HG03097 (cell line): ENCODE measurements around the gene DGKG.

Experiments used
- ATAC-seq: cut with Tn5 transposase; IDR thresholded peaks from one replicate; pipeline ENCODE4 v1.9.1; 2021; ENCODE audit not compliant: unreplicated experiment, low FRiP score

DGKG gene

GRCh38 chr3:186216900-186217819 is 144.9 kb downstream of the DGKG start:
- ATAC-seq, result no peak

DNA sequence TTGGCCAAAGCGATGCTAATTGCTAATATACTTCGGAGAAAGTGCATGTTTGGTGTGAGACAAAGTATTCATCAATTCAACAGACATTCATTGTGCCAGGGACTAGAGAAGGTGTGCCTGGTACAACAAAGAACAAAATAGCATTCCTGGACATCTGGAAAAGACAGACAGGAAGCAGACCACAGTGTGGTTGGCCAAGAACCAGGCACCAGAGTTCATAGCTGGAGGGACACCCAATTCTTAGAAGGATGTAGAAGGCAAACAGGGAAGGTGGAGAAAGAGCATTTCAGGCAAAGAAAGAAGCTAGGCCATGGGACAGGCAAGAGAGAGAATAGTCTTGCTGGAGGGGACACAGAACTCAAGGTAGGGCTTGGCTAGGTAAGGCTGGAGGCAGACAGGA is 147.4 kb downstream of the DGKG start:
- no peak for ATAC-seq

DNA sequence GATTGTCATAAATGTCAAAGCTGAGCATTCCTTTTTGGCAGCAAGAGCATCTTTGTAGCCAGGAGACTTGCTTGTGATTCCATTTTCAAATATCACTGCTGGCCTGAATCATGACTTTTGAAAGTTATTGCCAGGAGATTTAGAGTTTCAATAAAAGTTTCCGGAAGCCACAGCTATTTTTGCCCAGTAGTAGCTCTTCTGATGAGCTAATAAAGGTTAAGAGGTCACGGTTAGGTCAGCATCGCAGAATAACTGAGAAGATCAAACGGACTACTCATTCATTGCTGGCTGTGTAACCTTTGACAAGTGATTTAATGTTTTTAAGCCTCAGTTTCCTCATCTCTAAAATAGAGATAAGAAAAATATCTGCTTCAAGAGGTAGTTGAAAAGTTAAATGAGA is 148.1 kb downstream of the DGKG start:
- no peak for ATAC-seq

- no peak for ATAC-seq
Observed at GRCh38 chr3:186212611-186213010, 149.4 kb downstream of the DGKG start.

DNA sequence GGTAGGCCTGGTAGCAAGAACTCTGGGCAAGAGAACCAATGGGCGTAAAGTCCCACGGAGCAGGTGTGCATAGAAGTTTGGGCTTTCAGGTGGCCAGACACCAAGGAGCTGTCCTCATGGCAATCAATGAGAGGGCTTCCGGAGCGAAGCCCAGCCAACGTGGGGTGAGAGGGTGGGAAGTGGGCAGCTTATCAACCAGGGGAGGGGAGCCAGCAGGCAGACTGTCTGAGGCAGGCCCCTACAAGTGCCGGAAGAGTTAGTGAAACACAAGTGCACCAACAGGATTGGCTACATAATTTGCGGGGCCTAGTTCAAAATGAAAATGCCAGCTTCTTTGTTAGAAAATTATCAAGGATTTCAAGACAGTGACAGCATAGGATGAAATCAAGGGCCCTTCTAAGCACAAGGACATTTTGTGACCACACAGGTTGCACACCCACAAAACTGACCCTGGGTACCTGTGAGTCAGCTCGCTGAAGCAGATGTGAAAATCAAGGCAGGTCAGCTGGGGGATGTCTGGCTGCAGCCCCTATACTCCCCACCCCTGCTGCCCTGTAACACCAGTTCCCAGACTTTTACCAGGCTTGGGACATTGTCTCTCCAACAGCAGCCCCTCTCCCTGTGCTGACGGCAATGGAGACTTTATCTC is 151.1 kb downstream of the DGKG start:
- no peak for ATAC-seq

DNA sequence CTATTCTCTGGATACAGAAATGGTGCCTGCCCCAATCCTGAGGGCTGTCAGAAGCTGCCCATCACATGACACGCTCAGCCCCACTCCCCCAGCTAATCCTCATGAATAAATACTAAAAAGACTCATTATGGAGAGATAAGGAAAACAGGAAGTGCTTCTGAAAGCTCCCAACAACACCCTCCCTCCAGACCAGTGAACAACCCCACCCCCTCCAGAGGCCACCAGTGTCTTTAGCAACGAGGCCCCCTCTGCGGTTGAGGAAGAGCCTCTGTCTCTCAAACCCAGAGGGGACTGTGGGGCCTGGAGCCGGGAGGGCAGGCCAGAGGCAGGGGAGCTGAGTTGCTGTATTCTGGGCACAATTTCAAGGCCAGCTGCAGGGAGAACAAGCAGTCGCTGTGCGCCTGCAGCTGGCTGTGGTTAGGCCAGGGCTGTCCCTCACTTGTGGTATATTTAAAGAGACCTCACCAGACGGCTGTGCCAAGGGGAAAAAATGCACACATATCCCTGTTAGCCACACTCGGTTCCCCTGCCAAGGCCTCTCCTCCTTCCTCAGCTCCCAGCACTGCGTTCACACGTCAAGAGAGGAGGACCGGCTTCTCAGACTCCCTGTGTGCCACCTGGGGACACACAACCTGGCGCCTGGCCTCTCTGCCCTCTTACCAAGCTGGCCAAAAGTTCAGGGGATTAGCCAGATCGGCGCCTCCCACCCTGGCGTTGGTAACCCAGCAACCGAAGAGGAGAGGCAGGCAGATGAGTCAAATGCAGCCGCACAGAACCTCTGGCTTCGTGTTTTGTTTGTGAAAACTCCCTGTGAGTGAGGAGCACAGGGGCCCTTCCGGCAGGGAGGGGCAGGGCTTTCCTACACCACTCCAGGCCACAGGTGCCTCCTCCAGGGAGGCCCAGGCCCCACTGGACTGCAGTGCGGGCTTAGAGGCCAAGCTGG is 152.0 kb downstream of the DGKG start:
- ATAC-seq, result no peak

GRCh38 chr3:186208296-186208989 is 153.6 kb downstream of the DGKG start:
- no peak for ATAC-seq

DNA sequence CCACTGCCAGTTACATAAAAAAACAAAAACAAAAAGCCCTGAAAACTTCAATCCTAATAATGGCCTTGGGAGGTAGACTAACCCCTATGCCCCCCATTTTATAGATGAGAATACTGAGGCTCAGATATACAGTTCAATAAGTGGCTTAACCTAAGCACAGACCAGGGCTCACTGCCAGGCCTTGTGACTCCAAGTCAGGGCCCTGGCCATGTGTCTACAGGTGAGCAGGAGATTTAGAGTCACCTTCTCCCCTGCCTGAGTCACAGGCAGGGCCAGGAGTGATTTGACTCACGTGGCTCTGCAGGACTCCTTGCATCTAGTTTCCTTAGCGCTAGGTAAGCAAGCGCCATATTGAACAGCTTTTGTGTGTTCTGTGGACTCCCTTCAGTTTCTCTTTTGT is 154.5 kb downstream of the DGKG start:
- ATAC-seq, result no peak

DNA sequence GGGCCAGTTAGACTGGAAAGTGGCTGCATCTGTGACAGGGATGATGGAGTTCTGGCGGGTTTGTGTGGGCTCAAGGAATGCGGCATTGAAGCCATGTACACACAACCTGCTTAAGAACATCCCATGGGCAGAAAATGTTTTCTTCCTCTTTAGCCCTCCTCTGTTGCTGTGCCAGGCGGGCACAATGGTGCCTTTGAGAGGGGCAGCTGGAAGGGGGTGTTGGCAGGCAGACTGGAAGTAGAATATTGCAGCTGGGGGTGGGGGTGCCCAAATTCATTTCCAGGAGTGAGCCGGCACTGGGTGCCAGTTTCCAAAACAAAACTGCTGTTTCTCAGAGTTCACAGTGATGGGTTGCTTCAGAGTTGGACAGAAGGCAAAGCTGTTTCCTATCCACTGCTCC is 161.3 kb downstream of the DGKG start:
- ATAC-seq, result no peak

GRCh38 chr3:186198442-186198841 is 163.6 kb downstream of the DGKG start:
- ATAC-seq, result no peak

- no peak for ATAC-seq
Observed at GRCh38 chr3:186194451-186194811, 167.6 kb downstream of the DGKG start.

- no peak for ATAC-seq
Observed at GRCh38 chr3:186193534-186194450, 168.2 kb downstream of the DGKG start.

DNA sequence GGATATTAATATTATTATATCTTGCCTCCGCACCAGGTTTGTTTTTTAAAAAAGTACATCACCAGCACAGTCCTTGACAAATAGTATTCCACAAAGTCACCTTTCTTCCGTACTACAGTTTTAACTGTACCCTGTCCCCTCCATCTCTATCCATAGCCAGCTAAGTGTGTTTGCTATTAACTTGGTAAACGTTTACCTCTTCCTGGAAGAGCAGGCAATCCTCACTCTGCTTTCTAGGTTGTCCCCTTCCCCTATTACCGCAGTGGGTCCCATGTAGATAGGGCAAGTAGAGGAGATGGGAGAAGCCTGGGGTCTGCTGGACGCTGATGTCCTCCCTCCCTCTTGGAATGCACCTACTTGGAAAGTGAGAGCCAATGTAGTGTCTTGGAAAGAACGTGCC is 169.2 kb downstream of the DGKG start:
- ATAC-seq, result no peak

- ATAC-seq, result no peak
Observed at GRCh38 chr3:186189492-186189891, 172.5 kb downstream of the DGKG start.

- ATAC-seq, result no peak
Observed at GRCh38 chr3:186187401-186188275, 174.4 kb downstream of the DGKG start.

GRCh38 chr3:186185194-186185787 is 176.7 kb downstream of the DGKG start:
- no peak for ATAC-seq

DNA sequence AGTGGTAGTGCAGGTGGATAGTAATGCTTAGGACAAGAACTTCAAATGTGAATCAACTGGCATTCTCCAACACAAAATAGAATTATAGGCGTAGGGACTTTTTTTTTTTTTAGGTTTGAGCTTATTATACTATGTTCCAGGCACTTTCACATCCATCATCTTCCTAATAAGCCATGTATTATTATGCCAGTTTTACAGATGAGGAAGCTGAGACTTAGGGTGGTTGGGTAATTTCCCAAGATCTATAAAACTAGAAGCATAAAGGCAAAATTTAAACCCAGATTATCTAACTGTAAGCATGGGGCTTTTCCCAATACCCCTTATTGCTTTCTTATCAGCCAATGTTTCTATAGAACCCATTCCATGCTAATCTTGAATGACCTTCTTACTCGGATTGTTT is 178.0 kb downstream of the DGKG start:
- ATAC-seq, result no peak

- no peak for ATAC-seq
Observed at GRCh38 chr3:186182850-186183249, 179.2 kb downstream of the DGKG start.
